H1 (cell line): ENCODE measurements around the gene OPCML. TPM values are rescaled to one million over a fixed set of nuclear protein-coding genes. Genes with fewer than 3 reads are reported as not detected.

Experiments
- CTCF ChIA-PET: fragments of 300-600 bp; sonication (Branson Sonifier 250); formaldehyde crosslinking; loops from one replicate; lab custom pipeline; 2021; ENCODE audit not compliant: partially characterized antibody; lab: Charles Lee
- POLR2A ChIA-PET: fragments of 300-600 bp; sonication (Branson Sonifier 250); formaldehyde crosslinking; loops from one replicate; lab custom pipeline; 2021; ENCODE audit warnings: inconsistent platforms; ENCODE audit not compliant: partially characterized antibody; lab: Charles Lee
- DNase-seq, 2 experiments: peaks; one replicate each; pipeline versions ENCODE4 v3.0.0 to v3.0.0-alpha.2; 2010 to 2022; ENCODE audit warnings: low spot score in 2 of 2, low read depth in 1 of 2, mixed read lengths in 1 of 2
- FAIRE-seq: peaks from 2 replicates; lab custom pipeline; 2011; peaks lifted over from hg19 to GRCh38; lab: Jason Lieb, UNC
- H2AFZ ChIP-seq: 2 replicates; pipeline ENCODE4 v1.8.1; 2012; ENCODE audit warnings: low read length, inconsistent platforms
- H2AK5ac ChIP-seq: 2 replicates; pipeline ENCODE4 v1.6.1; 2013; ENCODE audit warnings: low read depth, low read length
- H2BK120ac ChIP-seq: replicated peaks from 2 replicates; pipeline ENCODE3; 2013; ENCODE audit warnings: low read depth, low read length, inconsistent platforms
- H2BK12ac ChIP-seq: 2 replicates; pipeline ENCODE4 v1.6.1; 2013; ENCODE audit warnings: low read depth, low read length
- H2BK15ac ChIP-seq: 2 replicates; pipeline ENCODE4 v1.6.1; 2013; ENCODE audit warnings: low read length
- H2BK20ac ChIP-seq: 2 replicates; pipeline ENCODE4 v1.6.1; 2013; ENCODE audit warnings: low read length
- H2BK5ac ChIP-seq: 2 replicates; pipeline ENCODE4 v1.6.1; 2013; ENCODE audit warnings: low read depth, low read length
- H3K14ac ChIP-seq: 2 replicates; pipeline ENCODE4 v1.6.1; 2013; ENCODE audit warnings: inconsistent platforms; ENCODE audit not compliant: insufficient read length
- H3K18ac ChIP-seq: 2 replicates; pipeline ENCODE4 v1.6.1; 2013; ENCODE audit warnings: low read length; ENCODE audit errors: extremely low read depth
- H3K23ac ChIP-seq: 2 replicates; pipeline ENCODE4 v1.6.1; 2013; ENCODE audit warnings: inconsistent platforms; ENCODE audit not compliant: insufficient read length
- H3K23me2 ChIP-seq: 2 replicates; pipeline ENCODE4 v1.6.1; 2013; ENCODE audit warnings: low read depth, low read length
- H3K27ac ChIP-seq: 2 replicates; pipeline ENCODE4 v1.6.1; 2011; ENCODE audit warnings: low read depth, low read length, inconsistent platforms
- H3K27me3 ChIP-seq, 4 experiments: replicated peaks in 1 of 4; 1 replicate in 1 of 4; 2 replicates in 3 of 4; pipeline versions ENCODE4 v1.6.1 to v1.8.1; 2011 to 2013; ENCODE audit warnings: low read length in 3 of 4, mild to moderate bottlenecking in 3 of 4, inconsistent platforms in 2 of 4, mixed read lengths in 2 of 4, moderate library complexity in 1 of 4; ENCODE audit not compliant: control insufficient read depth in 3 of 4, insufficient read depth in 3 of 4; ENCODE audit errors: extremely low read depth in 1 of 4
- H3K36me3 ChIP-seq, 4 experiments: 2 replicates each; pipeline versions ENCODE4 v1.6.1 to v1.8.1; 2011 to 2013; ENCODE audit warnings: mild to moderate bottlenecking in 4 of 4, low read length in 3 of 4, moderate library complexity in 2 of 4, control low read depth in 1 of 4, inconsistent platforms in 1 of 4; ENCODE audit not compliant: insufficient read depth in 4 of 4, control insufficient read depth in 2 of 4
- H3K4ac ChIP-seq: replicated peaks from 2 replicates; pipeline ENCODE3; 2013; ENCODE audit warnings: low read length, low read depth, mixed read lengths, inconsistent platforms; ENCODE audit not compliant: insufficient read length
- H3K4me1 ChIP-seq, 4 experiments: replicated peaks in 1 of 4; 1 replicate in 1 of 4; 2 replicates in 3 of 4; pipeline versions ENCODE4 v1.6.1 to v1.8.1; 2011 to 2013; ENCODE audit warnings: low read length in 3 of 4, inconsistent platforms in 2 of 4, mixed read lengths in 1 of 4; ENCODE audit not compliant: insufficient read depth in 4 of 4, control insufficient read depth in 3 of 4
- H3K4me2 ChIP-seq, 2 experiments: 2 replicates each; pipeline versions ENCODE4 v1.6.1 to v1.8.1; 2011 to 2013; ENCODE audit warnings: low read depth in 2 of 2, low read length in 2 of 2, control low read depth in 1 of 2, inconsistent platforms in 1 of 2, mild to moderate bottlenecking in 1 of 2; ENCODE audit not compliant: insufficient read depth in 1 of 2
- H3K4me3 ChIP-seq, 4 experiments: fragments of 200-600, 300-600 bp in 1 of 4; sonication (generic), shearing (Covaris generic), sonication (Bioruptor Twin) in 1 of 4; 2 replicates each; pipeline versions ENCODE4 v1.5.1 to v1.8.1; 2011 to 2016; ENCODE audit warnings: low read length in 4 of 4, low read depth in 3 of 4, control low read depth in 2 of 4, inconsistent platforms in 2 of 4, mild to moderate bottlenecking in 2 of 4, mixed read lengths in 1 of 4, moderate library complexity in 1 of 4; ENCODE audit not compliant: insufficient read depth in 2 of 4; ENCODE audit errors: extremely low read depth in 1 of 4
- H3K56ac ChIP-seq: replicated peaks from 2 replicates; pipeline ENCODE3; 2013; ENCODE audit warnings: low read depth, mild to moderate bottlenecking, mixed read lengths, low read length, inconsistent platforms; ENCODE audit not compliant: insufficient read length
- H3K79me1 ChIP-seq: 2 replicates; pipeline ENCODE4 v1.6.1; 2013; ENCODE audit warnings: low read depth, low read length, control low read depth
- H3K79me2 ChIP-seq, 2 experiments: 2 replicates each; pipeline versions ENCODE4 v1.6.1 to v1.8.1; 2012 to 2013; ENCODE audit warnings: low read length in 2 of 2, mild to moderate bottlenecking in 2 of 2, inconsistent platforms in 1 of 2; ENCODE audit not compliant: insufficient read depth in 2 of 2, control insufficient read depth in 1 of 2
- H3K9ac ChIP-seq, 4 experiments: replicated peaks in 1 of 4; 1 replicate in 1 of 4; 2 replicates in 3 of 4; pipeline versions ENCODE4 v1.6.1 to v1.8.1; 2011 to 2013; ENCODE audit warnings: low read depth in 3 of 4, low read length in 3 of 4, control low read depth in 2 of 4, mild to moderate bottlenecking in 2 of 4, moderate library complexity in 2 of 4, inconsistent platforms in 1 of 4; ENCODE audit errors: extremely low read depth in 1 of 4
- H3K9me3 ChIP-seq, 2 experiments: 2 replicates each; pipeline versions ENCODE4 v1.6.1 to v1.8.1; 2012 to 2013; ENCODE audit warnings: mild to moderate bottlenecking in 2 of 2, moderate library complexity in 2 of 2, control low read depth in 1 of 2, inconsistent platforms in 1 of 2, low read depth in 1 of 2, low read length in 1 of 2, mixed read lengths in 1 of 2; ENCODE audit not compliant: insufficient read depth in 2 of 2
- H4K20me1 ChIP-seq, 2 experiments: replicated peaks in 1 of 2; 2 replicates each; pipeline versions ENCODE3 to v1.8.1; 2011 to 2013; ENCODE audit warnings: inconsistent platforms in 2 of 2, low read length in 2 of 2, mild to moderate bottlenecking in 1 of 2; ENCODE audit not compliant: insufficient read depth in 2 of 2, control insufficient read depth in 1 of 2
- H4K5ac ChIP-seq: 2 replicates; pipeline ENCODE4 v1.6.1; 2013; ENCODE audit warnings: low read length, low read depth, mixed read lengths, inconsistent platforms; ENCODE audit not compliant: insufficient read length
- H4K8ac ChIP-seq: 2 replicates; pipeline ENCODE4 v1.8.0; 2013; ENCODE audit warnings: mild to moderate bottlenecking, moderate library complexity, low read length, inconsistent platforms; ENCODE audit not compliant: insufficient read depth; ENCODE audit errors: extremely low read depth
- H4K91ac ChIP-seq: replicated peaks from 2 replicates; pipeline ENCODE3; 2013; ENCODE audit warnings: low read length, mixed read lengths, inconsistent platforms; ENCODE audit not compliant: insufficient read length
- CHD1 ChIP-seq: IDR thresholded peaks from 2 replicates; pipeline ENCODE4 v1.6.1; 2012; ENCODE audit warnings: low read depth, low read length, improper control_type of control experiment
- CREB1 ChIP-seq: IDR thresholded peaks from 2 replicates; pipeline ENCODE4 v1.6.1; 2012; ENCODE audit warnings: inconsistent platforms
- EZH2 ChIP-seq: fragments of 200-600 bp; sonication (generic); IDR thresholded peaks from 2 replicates; pipeline ENCODE4 v1.7.1; 2012; ENCODE audit warnings: low read depth, mild to moderate bottlenecking, moderate library complexity, low read length, inconsistent platforms; ENCODE audit not compliant: severe bottlenecking
- HDAC6 ChIP-seq: IDR thresholded peaks from one replicate; pipeline ENCODE4 v1.7.1; 2012; ENCODE audit warnings: low read depth, mild to moderate bottlenecking, inconsistent platforms, low read length, moderate library complexity
- KDM5A ChIP-seq: fragments of 200-600 bp; IDR thresholded peaks from 2 replicates; pipeline ENCODE4 v1.7.1; 2012; ENCODE audit warnings: mild to moderate bottlenecking, low read length, inconsistent platforms, mixed read lengths
- MAFK ChIP-seq: IDR thresholded peaks from 2 replicates; pipeline ENCODE4 v1.6.1; 2012; ENCODE audit warnings: low read depth, mild to moderate bottlenecking, improper control_type of control experiment, low read length
- NANOG ChIP-seq: IDR thresholded peaks from 2 replicates; pipeline ENCODE4 v1.6.1; 2011; ENCODE audit warnings: low read length, low read depth, mild to moderate bottlenecking, inconsistent platforms; ENCODE audit not compliant: insufficient read depth, poor library complexity, severe bottlenecking
- POLR2A ChIP-seq, 2 experiments: IDR thresholded peaks; 1 replicate in 1 of 2; 2 replicates in 1 of 2; pipeline ENCODE4 v1.6.1; 2011; ENCODE audit warnings: low read depth in 2 of 2, low read length in 2 of 2, mild to moderate bottlenecking in 2 of 2; ENCODE audit errors: control extremely low read depth in 1 of 2
- SIX5 ChIP-seq: IDR thresholded peaks from 2 replicates; pipeline ENCODE4 v1.6.1; 2011; ENCODE audit warnings: mild to moderate bottlenecking, low read depth, low read length
- SP4 ChIP-seq: IDR thresholded peaks from 2 replicates; pipeline ENCODE4 v1.6.1; 2012; ENCODE audit warnings: low read length, inconsistent platforms
- SUZ12 ChIP-seq: fragments of 200-600 bp; sonication (generic); IDR thresholded peaks from 2 replicates; pipeline ENCODE4 v1.6.1; 2012; ENCODE audit warnings: mild to moderate bottlenecking, inconsistent platforms, low read length, moderate library complexity, mixed read lengths
- WGBS, 2 experiments: shearing (Covaris generic) in 1 of 2; methylation state at CpG; one replicate each; pipeline versions ENCODE4 v1.1.6 to v1.1.7; 2013 to 2015; ENCODE audit warnings: low lambda C conversion rate in 2 of 2, mixed read lengths in 2 of 2, inconsistent platforms in 1 of 2, low coverage in 1 of 2, missing lambda C conversion rate in 1 of 2; ENCODE audit not compliant: insufficient replicate concordance in 2 of 2, insufficient coverage in 1 of 2, insufficient read length in 1 of 2; ENCODE audit errors: extremely low coverage in 1 of 2, missing lambda C conversion rate in 1 of 2; 5-methylcytosine and 5-hydroxymethylcytosine counted together
- polyA plus RNA-seq, 7 experiments: library from polyadenylated mRNA; depleted of rRNA in 3 of 7; stranded (reverse) in 5 of 7; unstranded in 2 of 7; fragments of >200 nt in 5 of 7; fragments of 200-250 nt in 2 of 7; gene quantifications; 1 replicate in 5 of 7; 2 replicates in 1 of 7; 4 replicates in 1 of 7; pipeline versions ENCODE4 v1.2.1 to v1.2.3, GENCODE V29; 2011 to 2013; ENCODE audit warnings: missing spikeins in 2 of 7, mixed read lengths in 2 of 7
- total RNA-seq: library from RNA; stranded (reverse); fragmentation: NEBNext Ultra II Directional; extraction: Animal tissue kit (Norgen Biotek cat#: 25700); gene quantifications from 2 replicates; pipeline ENCODE4 v1.2.1, GENCODE V29; 2021
- TF ChIP-seq, protein P1 (sequence below): IDR thresholded peaks from 2 replicates; pipeline ENCODE4 v1.6.1; 2012; ENCODE audit warnings: low read length, inconsistent platforms

The OPCML gene
- total and polyA plus RNA-seq, 2 of the 8 experiments (the other 6 are each of a cell fraction or from before 2014, with no cell fraction given) = 2.3 to 3.1 TPM

DNA sequence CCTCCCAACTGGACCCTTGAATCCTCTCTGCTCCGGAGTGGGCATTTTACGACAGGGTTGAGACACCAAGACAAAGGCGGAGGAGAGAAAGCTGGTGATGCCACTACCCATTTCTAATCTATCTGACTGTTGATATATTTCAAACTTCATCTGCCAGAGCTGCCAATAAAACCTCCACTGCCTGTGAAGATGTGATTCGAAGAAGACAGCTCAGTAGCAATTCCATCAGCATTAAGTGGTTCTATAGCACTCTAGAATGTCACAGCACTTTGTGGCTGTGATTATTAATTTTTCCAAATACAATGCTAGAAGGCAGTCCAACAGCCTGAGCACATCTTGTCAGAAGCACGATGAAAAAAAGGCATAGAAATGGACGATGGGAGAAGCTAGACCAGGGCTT, 282.8 kb downstream of the OPCML start:
- no peak for FAIRE-seq
- TF ChIP-seq SP4 (no peak), POLR2A (IDR thresholded peaks at IDR 0.05; ENCODE audit: control extremely low read depth in 1 of 2, low read depth in 2 of 2, low read length in 2 of 2) (no peak), HDAC6 (no peak), EZH2 (no peak), NANOG (no peak), SIX5 (no peak), MAFK (no peak), CREB1 (no peak), SUZ12 (no peak), CHD1 (no peak), KDM5A (no peak)
- TF ChIP-seq, protein P1, sequence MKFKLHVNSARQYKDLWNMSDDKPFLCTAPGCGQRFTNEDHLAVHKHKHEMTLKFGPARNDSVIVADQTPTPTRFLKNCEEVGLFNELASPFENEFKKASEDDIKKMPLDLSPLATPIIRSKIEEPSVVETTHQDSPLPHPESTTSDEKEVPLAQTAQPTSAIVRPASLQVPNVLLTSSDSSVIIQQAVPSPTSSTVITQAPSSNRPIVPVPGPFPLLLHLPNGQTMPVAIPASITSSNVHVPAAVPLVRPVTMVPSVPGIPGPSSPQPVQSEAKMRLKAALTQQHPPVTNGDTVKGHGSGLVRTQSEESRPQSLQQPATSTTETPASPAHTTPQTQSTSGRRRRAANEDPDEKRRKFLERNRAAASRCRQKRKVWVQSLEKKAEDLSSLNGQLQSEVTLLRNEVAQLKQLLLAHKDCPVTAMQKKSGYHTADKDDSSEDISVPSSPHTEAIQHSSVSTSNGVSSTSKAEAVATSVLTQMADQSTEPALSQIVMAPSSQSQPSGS = no peak

More for the DNA sequence above, 282.8 kb downstream of the OPCML start:
- ChIA-PET CTCF (interaction anchor here (0.7 to 1.1 kb wide), 4 partner anchors 8 to 132 kb away, joined by 3 to 4 read pairs (median 4); no protein-coding TSS in a partner anchor), POLR2A (interaction anchor here (0.7 to 1.5 kb wide), 4 partner anchors 10 to 1187 kb away, joined by 3 to 4 read pairs (median 3); no protein-coding TSS in a partner anchor)
- Histone ChIP-seq H4K20me1 (no peaks in the 10 kb centered on the region), H3K79me1 (no peaks in the 10 kb centered on the region; the same call in 1 of the 2 replicates), H3K9me3 (no peaks in the 10 kb centered on the region), H2BK20ac (no peak overlapping the region), H4K8ac (no peak overlapping the region), H3K56ac (no peak overlapping the region), H3K4ac (no peak overlapping the region), H3K27ac (no peak overlapping the region), H2BK120ac (no peak overlapping the region), H4K91ac (no peak overlapping the region), H2BK15ac (no peak overlapping the region), H3K4me2 (no peak overlapping the region), H3K23me2 (no peaks in the 10 kb centered on the region), H4K5ac (no peak overlapping the region), H3K14ac (no peak overlapping the region), H2AFZ (no peak overlapping the region), H3K4me1 (no peaks in the 10 kb centered on the region), H2AK5ac (no peak overlapping the region), H3K27me3 (no peaks in the 10 kb centered on the region), H2BK12ac (no peak overlapping the region), H2BK5ac (no peak overlapping the region), H3K18ac (no peak overlapping the region), H3K36me3 (no peaks in the 10 kb centered on the region), H3K4me3 (no peak overlapping the region), H3K23ac (no peak overlapping the region), H3K9ac (no peak overlapping the region), H3K79me2 (no peaks in the 10 kb centered on the region)
- WGBS, 2 experiments = 88% methylated on average over 6 of the region's 6 CpGs; no CpG with 5 or more reads in 1 of the 2 experiments
- DNase-seq = no peak
